Uterus (tissue), 2 donors: ENCODE results near the gene EOLA1.

ENCODE experiments used
- POLR2A ChIP-seq, 2 donors: fragments of 450-650 bp; IDR thresholded peaks; one replicate each; pipeline ENCODE4 v1.6.1; 2016; ENCODE audit warnings: antibody characterized with exemption in 2 of 2, mild to moderate bottlenecking in 1 of 2, moderate library complexity in 1 of 2
- TF ChIP-seq, protein P1 (sequence below), 4 experiments: fragments of 200-600 bp in 2 of 4; fragments of 450-650 bp in 2 of 4; sonication (generic) in 2 of 4; IDR thresholded peaks; one replicate each; pipeline ENCODE4 v1.5.1; 2016 to 2019; ENCODE audit warnings: antibody characterized with exemption in 4 of 4, mild to moderate bottlenecking in 2 of 4, moderate library complexity in 1 of 4

DNA sequence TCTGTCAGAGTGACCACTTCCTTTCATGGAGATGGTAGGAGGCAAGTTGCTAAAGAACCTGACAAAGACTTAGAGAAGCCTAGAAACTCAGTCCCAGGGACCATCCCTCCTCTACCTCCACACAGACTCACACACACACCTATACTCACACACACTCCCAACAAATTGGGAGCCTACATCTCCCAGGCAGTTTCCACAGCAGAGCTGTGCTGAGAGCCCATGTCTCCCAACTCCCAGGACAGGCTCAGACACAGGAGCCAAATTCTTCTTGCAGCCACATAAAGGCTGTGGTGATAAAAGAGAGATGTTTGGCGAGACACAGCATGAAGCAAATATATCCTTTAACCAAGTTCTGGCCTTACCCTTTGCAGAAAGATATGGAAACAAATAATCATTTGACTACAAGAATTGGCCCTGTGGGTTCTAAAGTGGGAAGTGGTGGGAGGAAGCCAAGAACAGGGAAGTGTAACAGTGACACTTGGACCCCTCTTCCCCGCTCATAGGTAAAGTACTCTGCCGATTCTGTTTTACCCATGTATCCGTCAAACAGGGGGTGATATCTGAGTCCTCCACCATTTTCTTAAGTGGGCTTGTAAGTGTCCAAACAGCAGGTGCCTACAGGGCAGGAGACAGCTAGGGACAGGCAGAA lies 24.7 kb upstream of the EOLA1 start:
- TF ChIP-seq, protein P1, sequence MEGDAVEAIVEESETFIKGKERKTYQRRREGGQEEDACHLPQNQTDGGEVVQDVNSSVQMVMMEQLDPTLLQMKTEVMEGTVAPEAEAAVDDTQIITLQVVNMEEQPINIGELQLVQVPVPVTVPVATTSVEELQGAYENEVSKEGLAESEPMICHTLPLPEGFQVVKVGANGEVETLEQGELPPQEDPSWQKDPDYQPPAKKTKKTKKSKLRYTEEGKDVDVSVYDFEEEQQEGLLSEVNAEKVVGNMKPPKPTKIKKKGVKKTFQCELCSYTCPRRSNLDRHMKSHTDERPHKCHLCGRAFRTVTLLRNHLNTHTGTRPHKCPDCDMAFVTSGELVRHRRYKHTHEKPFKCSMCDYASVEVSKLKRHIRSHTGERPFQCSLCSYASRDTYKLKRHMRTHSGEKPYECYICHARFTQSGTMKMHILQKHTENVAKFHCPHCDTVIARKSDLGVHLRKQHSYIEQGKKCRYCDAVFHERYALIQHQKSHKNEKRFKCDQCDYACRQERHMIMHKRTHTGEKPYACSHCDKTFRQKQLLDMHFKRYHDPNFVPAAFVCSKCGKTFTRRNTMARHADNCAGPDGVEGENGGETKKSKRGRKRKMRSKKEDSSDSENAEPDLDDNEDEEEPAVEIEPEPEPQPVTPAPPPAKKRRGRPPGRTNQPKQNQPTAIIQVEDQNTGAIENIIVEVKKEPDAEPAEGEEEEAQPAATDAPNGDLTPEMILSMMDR (IDR thresholded peaks at IDR 0.05), result no peak
- no peak for TF ChIP-seq POLR2A (IDR thresholded peaks at IDR 0.05)
